OCI-LY7 (cell line): Measurements from ENCODE around the gene AQP12B. TPM values are rescaled to one million over a fixed set of nuclear protein-coding genes. Genes with fewer than 3 reads are reported as not detected.

Source experiments
- BruUV-seq: library from RNA; stranded (reverse); fragments of 400-500 nt; replicated peaks from 2 replicates; lab custom pipeline; 2021; lab: Mats Ljungman, UMichigan
- CTCF ChIA-PET: fragments of 300-600 bp; sonication (Branson Sonifier 250); formaldehyde crosslinking; loops from one replicate; lab custom pipeline; 2022; ENCODE audit warnings: antibody characterized with exemption; ENCODE audit not compliant: unreplicated experiment; lab: Charles Lee
- POLR2A ChIA-PET: fragments of 300-600 bp; sonication (Branson Sonifier 250); formaldehyde crosslinking; loops from one replicate; lab custom pipeline; 2022; ENCODE audit warnings: antibody characterized with exemption; lab: Charles Lee
- DNase-seq: peaks from one replicate; pipeline ENCODE4 v3.0.0-alpha.2; 2015; ENCODE audit warnings: low spot score
- H2AFZ ChIP-seq: fragments of 200-600 bp; sonication (generic), shearing (Covaris generic); 2 replicates; pipeline ENCODE4 v1.6.1; 2014; ENCODE audit warnings: mild to moderate bottlenecking, antibody characterized with exemption, low read length, moderate library complexity
- H3K27ac ChIP-seq: fragments of 200-600 bp; sonication (generic); 2 replicates; pipeline ENCODE4 v1.5.1; 2014; ENCODE audit warnings: mixed run types, low read depth, mild to moderate bottlenecking, moderate library complexity, low read length, inconsistent platforms; ENCODE audit not compliant: poor library complexity, severe bottlenecking
- H3K36me3 ChIP-seq: fragments of 200-600 bp; sonication (generic); 2 replicates; pipeline ENCODE4 v1.6.1; 2014; ENCODE audit warnings: mild to moderate bottlenecking, antibody characterized with exemption, low read length, moderate library complexity, mixed read lengths; ENCODE audit not compliant: insufficient read depth
- H3K4me1 ChIP-seq: fragments of 200-600 bp; sonication (generic); 2 replicates; pipeline ENCODE4 v1.5.1; 2014; ENCODE audit warnings: mild to moderate bottlenecking, low read length; ENCODE audit not compliant: insufficient read depth, poor library complexity, severe bottlenecking
- H3K4me2 ChIP-seq: fragments of 200-600 bp; sonication (generic); 2 replicates; pipeline ENCODE4 v1.6.1; 2014; ENCODE audit warnings: mild to moderate bottlenecking, low read length
- H3K4me3 ChIP-seq: fragments of 200-600 bp; sonication (generic); 2 replicates; pipeline ENCODE4 v1.5.1; 2014; ENCODE audit warnings: mild to moderate bottlenecking, low read depth, low read length; ENCODE audit not compliant: poor library complexity, severe bottlenecking
- H3K79me2 ChIP-seq: fragments of 200-600 bp; sonication (generic); 2 replicates; pipeline ENCODE4 v1.6.1; 2016; ENCODE audit warnings: low read depth, mild to moderate bottlenecking, low read length, moderate library complexity, mixed read lengths; ENCODE audit not compliant: insufficient read depth
- H3K9me2 ChIP-seq: fragments of 200-600 bp; sonication (generic); 2 replicates; pipeline ENCODE4 v1.6.1; 2016; ENCODE audit warnings: mild to moderate bottlenecking, low read length, mixed read lengths; ENCODE audit not compliant: insufficient read depth
- H3K9me3 ChIP-seq: fragments of 200-600 bp; sonication (generic); 2 replicates; pipeline ENCODE4 v1.6.1; 2014; ENCODE audit warnings: mild to moderate bottlenecking, mixed run types, low read length, mixed read lengths
- H4K20me1 ChIP-seq: fragments of 200-600 bp; sonication (generic); 2 replicates; pipeline ENCODE4 v1.6.1; 2014; ENCODE audit warnings: mild to moderate bottlenecking, antibody characterized with exemption, low read length, moderate library complexity, mixed read lengths; ENCODE audit not compliant: insufficient read depth
- EZH2phosphoT487 ChIP-seq: fragments of 200-600 bp; sonication (generic); IDR thresholded peaks from 2 replicates; pipeline ENCODE4 v1.6.1; 2018; ENCODE audit warnings: low read depth, borderline replicate concordance, mild to moderate bottlenecking, mixed run types, antibody characterized with exemption, low read length, moderate library complexity, mixed read lengths
- intact Hi-C: fragments of 100-400 bp; cut with micrococcal nuclease; formaldehyde crosslinking; loops from one replicate; pipeline ENCODE4 v1.10.0; 2022; ENCODE audit not compliant: unreplicated experiment
- total RNA-seq, 2 experiments: library from RNA; depleted of rRNA in 1 of 2; stranded (reverse); fragments of >200 nt in 1 of 2; shearing (Covaris generic) in 1 of 2; gene quantifications; 2 replicates each; pipeline ENCODE4 v1.2.3, GENCODE V29; 2014 to 2022
- TF ChIP-seq, protein P1 (sequence below): fragments of 200-600 bp; sonication (generic); conservative IDR thresholded peaks from 2 replicates; pipeline ENCODE4 v1.5.1; 2014; ENCODE audit warnings: mild to moderate bottlenecking, antibody characterized with exemption, low read length, moderate library complexity, mixed read lengths

AQP12B gene
- total RNA-seq, 2 experiments from 2014 or later = not detected

DNA sequence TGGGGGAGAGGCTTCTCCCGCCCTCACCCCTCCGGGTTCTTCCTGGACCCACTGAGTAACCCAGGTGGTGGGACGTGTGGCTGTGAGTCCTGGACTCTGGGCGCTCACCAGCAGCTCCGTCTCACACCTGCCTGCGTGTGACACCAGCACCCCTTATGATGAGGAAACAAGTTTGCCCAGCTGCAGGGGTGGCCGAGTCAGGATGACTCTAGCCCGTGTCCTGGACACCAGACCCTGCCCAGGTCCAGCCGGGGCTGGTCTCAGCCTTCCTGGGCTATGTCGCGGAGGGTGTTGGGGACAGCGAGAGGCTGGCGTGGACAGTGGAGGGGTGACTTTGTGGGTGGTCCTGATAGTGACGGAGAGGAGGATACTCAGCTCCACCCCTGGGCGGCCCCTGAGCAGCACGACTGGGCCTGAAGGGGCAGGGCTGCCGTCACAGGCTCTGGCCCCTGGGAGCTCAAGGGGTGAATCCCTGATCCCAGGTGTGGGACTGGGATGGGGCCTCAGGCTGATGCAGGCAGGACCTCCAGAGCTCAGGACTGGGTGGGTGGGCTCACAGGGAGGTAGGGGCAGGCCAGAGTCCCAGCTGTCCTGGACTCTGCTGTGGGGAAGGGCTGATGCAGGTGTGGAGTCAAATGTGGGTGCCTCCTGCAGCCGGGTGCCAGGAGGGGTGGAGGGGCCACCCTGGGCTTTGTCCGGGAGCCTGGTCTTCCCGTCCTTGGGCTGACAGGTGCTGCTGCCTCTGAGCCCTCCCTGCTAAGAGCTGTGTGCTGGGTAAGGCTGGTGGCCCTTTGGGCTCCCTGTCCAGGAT is 53.7 kb downstream of the AQP12B start:
- no peak overlapping the region for H3K4me2 ChIP-seq
- H4K20me1 ChIP-seq = no peaks in the 10 kb centered on the region
- peaks cover 6% of the 10 kb centered on the region; the same call in 1 of the 2 replicates for H3K9me3 ChIP-seq
- no peaks in the 10 kb centered on the region for H3K36me3 ChIP-seq
- no peaks in the 10 kb centered on the region for H3K9me2 ChIP-seq
- TF ChIP-seq, protein P1, sequence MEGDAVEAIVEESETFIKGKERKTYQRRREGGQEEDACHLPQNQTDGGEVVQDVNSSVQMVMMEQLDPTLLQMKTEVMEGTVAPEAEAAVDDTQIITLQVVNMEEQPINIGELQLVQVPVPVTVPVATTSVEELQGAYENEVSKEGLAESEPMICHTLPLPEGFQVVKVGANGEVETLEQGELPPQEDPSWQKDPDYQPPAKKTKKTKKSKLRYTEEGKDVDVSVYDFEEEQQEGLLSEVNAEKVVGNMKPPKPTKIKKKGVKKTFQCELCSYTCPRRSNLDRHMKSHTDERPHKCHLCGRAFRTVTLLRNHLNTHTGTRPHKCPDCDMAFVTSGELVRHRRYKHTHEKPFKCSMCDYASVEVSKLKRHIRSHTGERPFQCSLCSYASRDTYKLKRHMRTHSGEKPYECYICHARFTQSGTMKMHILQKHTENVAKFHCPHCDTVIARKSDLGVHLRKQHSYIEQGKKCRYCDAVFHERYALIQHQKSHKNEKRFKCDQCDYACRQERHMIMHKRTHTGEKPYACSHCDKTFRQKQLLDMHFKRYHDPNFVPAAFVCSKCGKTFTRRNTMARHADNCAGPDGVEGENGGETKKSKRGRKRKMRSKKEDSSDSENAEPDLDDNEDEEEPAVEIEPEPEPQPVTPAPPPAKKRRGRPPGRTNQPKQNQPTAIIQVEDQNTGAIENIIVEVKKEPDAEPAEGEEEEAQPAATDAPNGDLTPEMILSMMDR = no peak
- no peak for TF ChIP-seq EZH2phosphoT487
- BruUV-seq = no TSS peak
- POLR2A ChIA-PET = interaction anchor here (0.6 kb wide), 1 partner anchor 12 kb away, joined by 3 read pairs; no protein-coding TSS in a partner anchor
- no peak overlapping the region for H3K4me3 ChIP-seq
- CTCF ChIA-PET = interaction anchor here (0.6 kb wide), 1 partner anchor 797 kb away, joined by 3 read pairs; no protein-coding TSS in a partner anchor
- DNase-seq = no peak
- intact Hi-C loops = no loop called here
- H3K27ac ChIP-seq = no peak overlapping the region
- H2AFZ ChIP-seq = no peak overlapping the region
- H3K4me1 ChIP-seq = no peaks in the 10 kb centered on the region
- H3K79me2 ChIP-seq = no peaks in the 10 kb centered on the region

DNA sequence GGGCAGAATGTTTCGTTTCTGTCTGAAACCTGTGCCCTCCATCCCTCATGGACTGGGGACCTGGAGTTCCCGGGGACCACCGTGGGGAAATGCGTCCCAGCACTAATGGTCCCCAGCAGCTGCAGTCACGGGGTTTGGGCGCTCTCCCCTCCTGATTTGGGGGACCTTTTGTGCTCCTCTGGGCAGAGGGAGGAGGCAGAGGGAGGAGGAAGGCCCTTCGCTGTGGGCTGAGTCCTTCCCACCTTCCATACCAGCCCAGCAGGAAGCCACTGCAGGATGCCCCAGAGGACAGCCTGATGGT is 54.2 kb downstream of the AQP12B start:
- H3K4me3 ChIP-seq = no peak overlapping the region
- H3K36me3 ChIP-seq = no peaks in the 10 kb centered on the region
- TF ChIP-seq, protein P1 = no peak
- no peak for TF ChIP-seq EZH2phosphoT487
- intact Hi-C loops = no loop called here
- H4K20me1 ChIP-seq = no peaks in the 10 kb centered on the region
- no peak overlapping the region for H2AFZ ChIP-seq
- DNase-seq = no peak
- H3K9me3 ChIP-seq = peaks cover under 1% of the 10 kb centered on the region; the same call in 1 of the 2 replicates
- no peak overlapping the region for H3K27ac ChIP-seq
- H3K9me2 ChIP-seq = no peaks in the 10 kb centered on the region
- no peaks in the 10 kb centered on the region for H3K4me1 ChIP-seq
- ChIA-PET POLR2A (interaction anchor here (0.6 kb wide), 1 partner anchor 12 kb away, joined by 3 read pairs; no protein-coding TSS in a partner anchor), CTCF (no interaction called here)
- no TSS peak for BruUV-seq
- H3K79me2 ChIP-seq = no peaks in the 10 kb centered on the region
- H3K4me2 ChIP-seq = no peak overlapping the region
